ENCODE measurements around the gene RBBP8NL. TPM values are rescaled to one million over a fixed set of nuclear protein-coding genes. Genes with fewer than 3 reads are reported as not detected.

Gene RBBP8NL
- total and polyA plus RNA-seq, 2 experiments from 2014 or later = 0.10 to 1.1 TPM

DNA sequence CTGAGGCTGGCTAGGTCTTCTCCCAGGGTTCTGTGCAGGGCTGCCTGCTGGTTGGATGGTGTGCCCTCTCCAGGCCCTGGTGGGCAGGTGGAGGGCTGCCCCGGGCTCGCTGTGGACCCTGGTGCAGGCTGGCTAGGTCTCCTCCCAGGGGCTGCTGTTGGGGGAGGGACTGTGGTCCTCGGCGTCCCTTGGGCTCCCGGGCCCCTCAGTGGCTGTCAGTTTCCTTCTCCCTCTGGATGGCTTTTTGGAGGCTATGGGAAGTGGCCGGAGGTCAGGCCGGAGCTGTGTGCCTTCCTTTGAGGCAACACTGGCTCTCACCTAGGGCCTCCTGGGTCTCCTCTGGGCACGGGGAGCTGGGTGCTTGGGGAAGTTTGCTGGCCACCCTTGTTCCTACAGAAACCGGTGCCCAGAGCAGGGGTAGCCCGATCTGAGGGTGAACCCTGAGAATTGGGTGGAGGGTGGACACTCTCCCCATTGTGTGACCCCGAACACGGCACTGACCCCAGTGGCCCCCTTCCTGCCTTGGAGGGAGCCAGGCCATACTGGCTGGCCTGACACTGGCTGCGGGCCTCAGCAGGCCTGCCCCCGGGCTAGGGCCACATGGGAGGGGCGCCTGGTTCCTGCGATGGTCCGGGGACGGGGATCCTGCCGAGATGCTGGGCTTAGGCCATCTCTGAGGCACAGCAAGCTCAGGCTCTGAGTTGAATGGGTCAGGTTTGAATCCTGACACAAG, 16.4 kb downstream of the RBBP8NL start:
- no peak overlapping the region for H3K27ac ChIP-seq (ENCODE audit: low read depth)
- Mint-ChIP-seq H3K9me3 (no peaks in the 10 kb centered on the region), H3K27ac (no peak overlapping the region), H3K4me1 (peaks cover 4% of the 10 kb centered on the region; the same call in 1 of the 3 replicates), H3K4me3 (no peak overlapping the region), H3K27me3 (ENCODE audit: insufficient read depth, low read depth, poor library complexity) (peaks cover 9% of the 10 kb centered on the region), H3K36me3 (ENCODE audit: low read depth) (no peaks in the 10 kb centered on the region)
- no peak overlapping the region for H3K4me3 ChIP-seq
- no peaks in the 10 kb centered on the region for H4K20me1 ChIP-seq (replicated peaks; ENCODE audit: insufficient read depth)
- no peaks in the 10 kb centered on the region for H3K9me2 ChIP-seq (ENCODE audit: insufficient read depth)
- TF ChIP-seq ZNF331 (CRISPR knock-in tag; IDR thresholded peaks at IDR 0.05; ENCODE audit: low read depth) (no peak), POLR2AphosphoS5 (IDR thresholded peaks at IDR 0.05; ENCODE audit: low read depth) (no peak), EZH2 (IDR thresholded peaks at IDR 0.05; ENCODE audit: low read depth, unreplicated experiment) (no peak), EZH2phosphoT487 (IDR thresholded peaks at IDR 0.05; ENCODE audit: unreplicated experiment) (no peak), CREB1 (CRISPR knock-in tag; IDR thresholded peaks at IDR 0.05; ENCODE audit: low read depth) (no peak)
- TF ChIP-seq, protein P1, sequence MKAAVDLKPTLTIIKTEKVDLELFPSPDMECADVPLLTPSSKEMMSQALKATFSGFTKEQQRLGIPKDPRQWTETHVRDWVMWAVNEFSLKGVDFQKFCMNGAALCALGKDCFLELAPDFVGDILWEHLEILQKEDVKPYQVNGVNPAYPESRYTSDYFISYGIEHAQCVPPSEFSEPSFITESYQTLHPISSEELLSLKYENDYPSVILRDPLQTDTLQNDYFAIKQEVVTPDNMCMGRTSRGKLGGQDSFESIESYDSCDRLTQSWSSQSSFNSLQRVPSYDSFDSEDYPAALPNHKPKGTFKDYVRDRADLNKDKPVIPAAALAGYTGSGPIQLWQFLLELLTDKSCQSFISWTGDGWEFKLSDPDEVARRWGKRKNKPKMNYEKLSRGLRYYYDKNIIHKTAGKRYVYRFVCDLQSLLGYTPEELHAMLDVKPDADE (IDR thresholded peaks at IDR 0.05) = no peak
- ATAC-seq (peak; percentile 3), DNase-seq (ENCODE audit: low spot score) (no peak)
- H3K4me2 ChIP-seq = no peak overlapping the region
- no peaks in the 10 kb centered on the region for H3K36me3 ChIP-seq (ENCODE audit: insufficient read depth)
- no peaks in the 10 kb centered on the region for H3F3A ChIP-seq (replicated peaks; ENCODE audit: low read depth)
- H3K4me1 ChIP-seq (ENCODE audit: insufficient read depth) = no peaks in the 10 kb centered on the region; the same call in 1 of the 2 replicates
- no peaks in the 10 kb centered on the region for H3K27me3 ChIP-seq (ENCODE audit: insufficient read depth)
- no peak overlapping the region for H2AFZ ChIP-seq
- no peaks in the 10 kb centered on the region for H3K79me2 ChIP-seq (replicated peaks; ENCODE audit: insufficient read depth)

DNA sequence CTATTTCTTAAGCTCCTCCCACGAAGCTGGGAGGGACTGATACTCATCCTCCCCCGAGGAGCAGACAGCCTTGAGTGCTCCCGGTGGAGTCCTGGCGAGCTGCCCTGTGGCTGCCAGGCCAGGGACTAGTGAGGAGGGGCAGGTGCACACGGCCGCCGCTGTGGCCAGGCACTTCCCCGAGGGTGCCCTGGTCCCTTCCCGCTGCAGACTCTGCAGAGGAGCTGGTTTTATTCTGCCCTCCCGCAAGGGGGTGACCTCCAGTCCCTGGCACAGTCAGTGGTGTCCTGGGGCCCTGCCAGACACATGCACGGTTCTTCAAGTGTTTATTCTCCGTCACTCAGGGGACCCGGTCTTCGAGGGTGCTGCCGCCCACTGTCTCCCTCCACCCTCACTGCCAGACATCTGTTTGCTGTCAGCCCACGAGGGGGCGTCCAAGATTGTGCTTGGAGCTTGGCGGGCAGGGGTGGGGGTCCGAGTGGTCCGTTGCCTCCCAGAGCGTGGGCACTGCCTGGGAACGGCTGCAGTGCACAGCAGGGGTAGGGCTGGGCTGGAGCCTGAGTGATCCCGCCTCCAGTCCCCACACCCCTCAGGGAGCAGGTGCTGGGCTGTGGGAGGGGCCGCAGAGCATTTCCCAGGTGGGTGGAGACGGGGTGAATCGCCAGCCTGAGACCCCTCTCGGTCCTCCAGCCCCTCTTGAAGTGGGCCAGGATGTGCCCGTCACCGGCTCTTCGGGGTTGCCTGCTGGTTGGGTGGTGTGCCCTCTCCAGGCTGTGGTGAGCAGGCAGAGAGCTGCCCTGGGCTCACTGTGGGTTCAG, 17.2 kb downstream of the RBBP8NL start:
- Histone ChIP-seq H3K79me2 (replicated peaks; ENCODE audit: insufficient read depth) (no peaks in the 10 kb centered on the region), H4K20me1 (replicated peaks; ENCODE audit: insufficient read depth) (no peaks in the 10 kb centered on the region), H2AFZ (no peak overlapping the region), H3K4me2 (no peak overlapping the region; the same call in 1 of the 2 replicates), H3F3A (replicated peaks; ENCODE audit: low read depth) (no peaks in the 10 kb centered on the region), H3K4me3 (no peak overlapping the region), H3K36me3 (ENCODE audit: insufficient read depth) (no peaks in the 10 kb centered on the region), H3K27ac (ENCODE audit: low read depth) (no peak overlapping the region), H3K9me2 (ENCODE audit: insufficient read depth) (no peaks in the 10 kb centered on the region), H3K27me3 (ENCODE audit: insufficient read depth) (no peaks in the 10 kb centered on the region), H3K4me1 (ENCODE audit: insufficient read depth) (no peaks in the 10 kb centered on the region; the same call in 1 of the 2 replicates)
- Mint-ChIP-seq H3K27ac (no peak overlapping the region), H3K4me1 (peaks cover 9% of the 10 kb centered on the region), H3K36me3 (ENCODE audit: low read depth) (no peaks in the 10 kb centered on the region), H3K27me3 (ENCODE audit: insufficient read depth, low read depth, poor library complexity) (peaks cover 11% of the 10 kb centered on the region), H3K9me3 (no peaks in the 10 kb centered on the region), H3K4me3 (peak overlapping the region; percentile 12; the same call in 1 of the 3 replicates)
- peak; percentile 25 for ATAC-seq
- DNase-seq (ENCODE audit: low spot score) = peak; percentile 81
- no peak for TF ChIP-seq EZH2 (IDR thresholded peaks at IDR 0.05; ENCODE audit: low read depth, unreplicated experiment)
- TF ChIP-seq, protein P2, sequence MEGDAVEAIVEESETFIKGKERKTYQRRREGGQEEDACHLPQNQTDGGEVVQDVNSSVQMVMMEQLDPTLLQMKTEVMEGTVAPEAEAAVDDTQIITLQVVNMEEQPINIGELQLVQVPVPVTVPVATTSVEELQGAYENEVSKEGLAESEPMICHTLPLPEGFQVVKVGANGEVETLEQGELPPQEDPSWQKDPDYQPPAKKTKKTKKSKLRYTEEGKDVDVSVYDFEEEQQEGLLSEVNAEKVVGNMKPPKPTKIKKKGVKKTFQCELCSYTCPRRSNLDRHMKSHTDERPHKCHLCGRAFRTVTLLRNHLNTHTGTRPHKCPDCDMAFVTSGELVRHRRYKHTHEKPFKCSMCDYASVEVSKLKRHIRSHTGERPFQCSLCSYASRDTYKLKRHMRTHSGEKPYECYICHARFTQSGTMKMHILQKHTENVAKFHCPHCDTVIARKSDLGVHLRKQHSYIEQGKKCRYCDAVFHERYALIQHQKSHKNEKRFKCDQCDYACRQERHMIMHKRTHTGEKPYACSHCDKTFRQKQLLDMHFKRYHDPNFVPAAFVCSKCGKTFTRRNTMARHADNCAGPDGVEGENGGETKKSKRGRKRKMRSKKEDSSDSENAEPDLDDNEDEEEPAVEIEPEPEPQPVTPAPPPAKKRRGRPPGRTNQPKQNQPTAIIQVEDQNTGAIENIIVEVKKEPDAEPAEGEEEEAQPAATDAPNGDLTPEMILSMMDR (conservative IDR thresholded peaks at IDR 0.05; ENCODE audit: low read depth in 2 of 2) = peak; percentile 71 to 92

Measured in GM23338 (cell line).